A172 (cell line): ENCODE data around the gene TMC4. TPM values are rescaled to one million over a fixed set of nuclear protein-coding genes. Genes with fewer than 3 reads are reported as not detected.

Experiments used
- DNase-seq: peaks from one replicate; pipeline ENCODE4 v3.0.0-alpha.2; 2015; ENCODE audit warnings: low spot score
- total RNA-seq: library from RNA; depleted of rRNA; stranded (reverse); fragments of >200 nt; shearing (Covaris generic); gene quantifications from 2 replicates; pipeline ENCODE4 v1.2.3, GENCODE V29; 2014

The TMC4 gene
- total RNA-seq, 1 experiment from 2014 or later, result not detected

DNA sequence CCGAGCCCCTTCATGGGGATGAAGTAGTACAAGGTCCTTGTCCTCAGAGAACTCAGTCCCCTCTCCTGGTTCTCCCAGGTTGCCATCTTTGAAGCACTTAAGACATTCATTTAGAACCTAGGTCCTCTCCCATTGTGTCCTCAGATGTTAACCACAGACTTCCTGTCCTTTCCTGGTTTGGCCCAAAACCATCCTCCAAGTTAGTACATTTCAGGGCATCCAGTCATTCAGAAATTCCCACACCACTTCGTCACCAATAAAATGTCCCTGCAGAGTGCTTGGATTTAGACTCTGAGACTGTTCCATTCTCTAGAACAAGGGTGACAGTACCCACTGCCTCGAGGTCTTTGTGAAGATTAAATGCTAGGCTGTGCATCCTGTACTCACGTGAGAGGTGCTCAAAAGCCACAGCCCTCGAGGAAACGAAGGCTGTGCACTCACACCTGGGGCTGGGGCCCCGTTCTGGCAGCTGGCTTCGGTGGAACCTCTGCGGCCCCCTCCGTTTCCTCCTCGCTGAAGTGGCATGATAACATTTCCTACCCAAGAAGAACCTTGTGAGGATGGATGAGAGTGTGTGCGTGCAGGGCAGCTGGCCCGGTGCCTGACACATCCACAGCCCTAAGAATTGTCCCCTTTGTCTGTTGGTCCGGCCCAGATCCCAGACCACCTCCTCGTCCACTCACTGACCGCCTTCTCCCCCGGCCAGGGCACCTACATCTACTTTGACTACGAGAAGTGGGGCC lies 18.2 kb downstream of the TMC4 start:
- DNase-seq, result peak; percentile 90

DNA sequence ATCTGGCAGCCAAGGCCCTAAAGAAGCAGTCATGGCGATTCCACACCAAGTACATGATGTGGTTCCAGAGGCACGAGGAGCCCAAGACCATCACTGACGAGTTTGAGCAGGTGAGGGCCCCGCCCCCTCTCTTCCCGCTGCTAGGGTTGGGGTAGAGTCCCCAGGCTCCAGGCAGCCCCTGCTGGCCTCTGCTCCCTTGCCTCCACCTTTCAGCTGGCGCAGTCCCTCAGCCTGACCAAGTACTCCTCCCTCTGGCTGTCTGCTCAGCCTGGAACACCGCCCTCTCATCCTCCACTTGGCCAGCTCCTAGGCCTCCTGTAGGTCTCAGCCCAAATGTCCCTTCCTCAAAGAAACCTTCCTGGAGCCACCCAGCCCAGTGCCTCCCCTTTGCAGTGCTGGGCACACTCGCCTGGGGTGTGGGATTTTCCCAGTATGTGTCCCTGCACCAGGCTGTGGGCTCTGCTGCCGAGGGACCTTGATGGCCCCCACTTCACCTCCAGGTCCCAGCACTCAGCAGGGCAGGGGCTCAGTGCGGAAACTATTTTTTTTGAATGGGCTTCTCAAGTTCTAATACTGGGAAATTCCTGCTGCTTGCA lies 19.1 kb downstream of the TMC4 start:
- DNase-seq, result no peak

DNA sequence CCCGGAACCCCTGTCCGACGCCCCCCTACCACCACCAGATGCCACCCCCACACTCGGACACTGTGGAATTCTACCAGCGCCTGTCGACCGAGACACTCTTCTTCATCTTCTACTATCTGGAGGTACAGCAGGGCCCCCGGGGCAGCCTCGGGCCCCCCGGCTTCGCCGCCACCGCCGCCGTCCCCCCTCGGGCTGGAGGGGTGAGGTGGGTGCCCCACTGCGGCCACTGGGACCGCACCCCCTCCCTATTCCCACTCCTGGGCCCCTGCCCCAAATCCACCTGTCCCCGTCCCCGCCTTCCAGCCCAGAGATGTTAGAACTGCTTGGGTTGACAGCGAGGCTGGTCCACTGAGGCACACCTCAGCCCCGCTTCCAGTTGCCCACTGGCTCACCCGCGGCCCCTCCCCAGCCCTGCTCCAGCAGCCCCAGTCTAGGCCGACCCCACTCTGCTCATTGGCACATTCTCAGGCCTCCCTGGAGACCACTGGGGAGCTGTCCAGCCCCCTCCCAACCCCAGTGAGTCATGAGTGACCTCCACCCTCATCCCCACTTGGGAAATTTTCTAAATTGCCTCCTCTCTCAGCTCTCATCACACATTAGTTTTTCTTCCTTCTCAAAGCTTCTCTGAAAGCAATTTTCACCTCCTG lies 20.0 kb downstream of the TMC4 start:
- DNase-seq, result no peak

DNA sequence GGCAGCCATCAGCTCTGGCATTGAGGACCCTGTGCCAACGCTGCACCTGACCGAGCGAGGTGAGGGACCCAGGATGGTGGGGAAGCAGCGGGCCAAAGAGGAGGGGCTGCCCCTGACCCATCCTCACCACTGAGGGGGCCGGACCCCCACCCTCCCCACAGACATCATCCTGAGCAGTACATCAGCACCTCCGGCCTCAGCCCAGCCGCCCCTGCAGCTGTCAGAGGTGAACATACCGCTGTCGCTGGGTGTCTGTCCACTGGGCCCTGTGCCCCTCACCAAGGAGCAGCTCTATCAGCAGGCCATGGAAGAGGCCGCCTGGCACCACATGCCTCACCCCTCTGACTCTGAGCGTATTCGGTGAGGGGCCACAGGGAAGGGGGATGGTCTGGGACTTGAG lies 20.7 kb downstream of the TMC4 start:
- DNase-seq, result no peak

DNA sequence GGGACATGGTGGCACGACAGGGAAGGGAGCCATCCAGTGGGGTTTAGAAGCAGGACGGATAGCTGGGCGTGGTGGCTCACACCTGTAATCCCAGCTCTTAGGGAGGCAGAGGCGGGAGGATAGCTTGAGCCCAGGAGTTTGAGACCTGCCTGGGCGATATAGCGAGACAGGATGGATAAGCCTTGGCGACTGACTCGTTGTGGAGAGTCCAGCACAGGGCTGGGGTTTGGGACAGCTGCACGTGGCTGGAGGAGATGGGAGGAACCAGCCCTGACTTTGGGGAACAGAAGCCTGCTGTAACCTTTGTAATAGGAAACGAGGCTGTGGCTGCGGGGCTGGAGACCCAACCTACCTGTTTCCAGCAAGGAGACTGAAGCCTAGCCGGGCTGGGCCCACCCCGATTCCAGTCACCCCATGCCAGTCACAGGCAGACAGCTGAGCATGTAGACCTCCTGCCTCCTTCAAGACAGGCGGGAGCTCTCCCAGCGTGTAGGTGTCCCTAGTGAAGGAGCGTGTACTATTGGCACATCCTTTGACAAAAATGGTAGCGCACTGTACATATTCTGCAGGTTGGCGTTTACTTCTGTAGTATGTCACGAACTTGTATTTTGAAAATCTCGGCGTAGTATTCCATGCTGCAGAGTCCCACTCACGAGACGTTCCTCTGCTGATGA lies 21.5 kb downstream of the TMC4 start:
- no peak for DNase-seq

DNA sequence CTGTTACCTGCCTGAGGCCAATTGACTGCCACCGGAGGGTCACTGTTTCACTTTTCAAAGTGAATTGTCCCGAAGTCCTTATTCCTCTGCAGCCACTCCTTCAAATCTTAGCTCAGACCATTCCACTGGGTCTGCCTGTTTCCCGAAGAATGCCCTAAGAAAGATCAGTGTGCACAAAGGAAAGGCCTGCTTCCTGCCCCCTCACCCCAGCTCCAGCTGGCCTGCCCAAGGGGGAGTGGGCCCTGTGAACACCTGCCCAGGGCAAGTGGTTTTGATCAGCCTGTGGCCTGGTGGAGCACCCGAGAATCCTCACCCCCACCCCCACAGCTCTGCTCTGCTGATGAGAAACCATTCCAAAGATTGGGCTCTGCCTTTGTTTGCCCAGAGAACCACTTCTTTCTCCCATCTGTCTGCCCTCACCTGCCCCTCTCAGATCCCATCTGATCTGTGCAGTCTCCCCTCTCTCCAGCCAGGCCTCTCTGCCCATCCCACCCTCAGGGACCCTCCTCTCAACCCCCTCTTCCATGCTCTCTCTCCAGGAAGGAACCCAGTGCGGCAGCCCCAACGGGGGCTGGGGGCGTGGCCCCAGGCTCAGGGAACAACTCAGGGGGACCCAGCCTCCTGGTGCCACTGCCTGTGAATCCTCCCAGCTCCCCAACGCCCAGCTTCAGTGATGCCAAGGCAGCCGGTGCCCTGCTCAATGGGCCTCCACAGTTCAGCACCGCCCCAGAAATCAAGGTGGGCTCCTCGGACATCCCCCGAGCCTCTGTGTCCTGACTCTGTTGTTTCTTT lies 23.7 kb downstream of the TMC4 start:
- no peak for DNase-seq

DNA sequence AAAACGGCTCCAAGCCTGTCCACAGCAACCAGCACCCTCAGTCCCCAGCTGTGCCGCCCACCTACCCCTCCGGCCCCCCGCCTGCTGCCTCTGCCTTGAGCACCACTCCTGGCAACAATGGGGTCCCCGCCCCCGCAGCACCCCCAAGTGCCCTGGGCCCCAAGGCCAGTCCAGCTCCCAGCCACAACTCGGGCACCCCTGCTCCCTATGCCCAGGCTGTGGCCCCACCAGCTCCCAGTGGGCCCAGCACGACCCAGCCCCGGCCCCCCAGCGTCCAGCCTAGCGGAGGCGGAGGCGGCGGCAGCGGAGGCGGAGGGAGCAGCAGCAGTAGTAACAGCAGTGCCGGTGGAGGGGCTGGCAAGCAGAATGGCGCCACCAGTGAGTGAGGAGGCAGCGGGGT lies 24.8 kb downstream of the TMC4 start:
- no peak for DNase-seq

DNA sequence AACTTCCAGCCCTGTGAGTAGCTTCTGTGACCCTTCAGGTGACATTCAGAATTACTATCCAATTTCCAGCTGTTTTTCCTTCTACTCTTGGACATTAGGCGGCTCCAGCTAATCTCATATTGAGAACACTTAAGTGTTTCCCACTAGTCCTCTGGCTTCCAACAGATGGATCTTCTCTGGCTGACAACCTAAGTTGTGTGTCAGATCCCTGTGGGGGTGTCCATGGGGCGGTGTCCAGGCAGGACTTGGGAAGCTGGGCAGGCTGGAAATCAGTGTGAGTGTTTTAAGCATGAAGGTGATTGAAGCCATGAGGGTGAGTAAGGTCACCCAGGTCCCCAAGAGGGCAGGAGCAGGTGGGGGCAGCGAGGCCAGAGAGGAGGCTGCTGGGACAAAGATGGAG lies 25.3 kb downstream of the TMC4 start:
- no peak for DNase-seq

DNA sequence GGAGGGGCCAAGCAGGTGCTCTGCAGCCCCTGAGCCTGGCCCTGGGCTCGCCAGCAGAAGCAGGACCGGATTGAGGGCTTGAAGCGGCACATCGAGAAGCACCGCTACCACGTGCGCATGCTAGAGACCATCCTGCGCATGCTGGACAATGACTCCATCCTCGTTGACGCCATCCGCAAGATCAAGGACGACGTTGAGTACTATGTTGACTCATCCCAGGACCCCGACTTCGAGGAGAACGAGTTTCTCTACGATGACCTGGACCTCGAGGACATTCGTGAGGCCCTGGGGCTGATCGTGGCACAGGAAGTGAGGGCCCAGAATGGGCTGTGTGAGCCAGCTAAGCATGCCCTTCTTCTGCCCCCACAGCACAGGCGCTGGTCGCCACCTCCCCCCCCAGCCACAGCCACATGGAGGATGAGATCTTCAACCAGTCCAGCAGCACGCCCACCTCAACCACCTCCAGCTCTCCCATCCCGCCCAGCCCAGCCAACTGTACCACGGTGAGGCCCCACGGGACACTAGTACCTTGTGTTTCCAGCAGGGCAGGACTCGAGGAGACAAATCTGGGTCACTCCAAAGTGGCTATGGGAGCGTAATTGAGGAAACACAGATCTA lies 27.3 kb downstream of the TMC4 start:
- no peak for DNase-seq

DNA sequence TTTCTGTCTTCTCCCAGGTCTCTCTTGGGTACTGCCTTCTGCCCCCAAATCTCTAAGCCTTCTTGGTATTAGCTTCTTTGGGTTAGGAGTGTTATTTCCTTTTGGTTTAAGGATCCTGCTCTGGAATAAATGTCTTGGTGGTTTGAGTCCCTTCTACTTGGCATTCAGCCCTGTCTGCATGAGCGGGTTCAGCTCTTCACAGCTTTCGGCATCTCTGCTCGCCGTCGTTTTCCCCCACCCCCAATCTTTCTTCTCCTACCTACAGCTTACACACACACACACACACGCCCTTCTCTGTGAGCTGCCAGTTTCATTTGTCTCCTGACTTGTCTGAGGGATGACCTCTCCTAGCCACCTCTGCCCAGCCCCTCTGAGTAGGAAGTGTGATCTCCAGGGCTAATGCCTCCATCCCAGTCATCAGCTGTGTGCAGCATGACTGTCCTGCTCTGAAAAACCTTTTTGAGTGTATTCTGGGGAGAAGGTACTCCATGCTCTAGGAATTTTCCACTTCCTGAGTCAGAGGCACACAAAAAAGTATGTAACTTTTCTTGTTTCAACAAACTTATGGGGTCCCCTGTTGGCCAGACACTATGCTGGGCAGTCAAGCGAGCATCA lies 30.7 kb downstream of the TMC4 start:
- DNase-seq, result no peak

DNA sequence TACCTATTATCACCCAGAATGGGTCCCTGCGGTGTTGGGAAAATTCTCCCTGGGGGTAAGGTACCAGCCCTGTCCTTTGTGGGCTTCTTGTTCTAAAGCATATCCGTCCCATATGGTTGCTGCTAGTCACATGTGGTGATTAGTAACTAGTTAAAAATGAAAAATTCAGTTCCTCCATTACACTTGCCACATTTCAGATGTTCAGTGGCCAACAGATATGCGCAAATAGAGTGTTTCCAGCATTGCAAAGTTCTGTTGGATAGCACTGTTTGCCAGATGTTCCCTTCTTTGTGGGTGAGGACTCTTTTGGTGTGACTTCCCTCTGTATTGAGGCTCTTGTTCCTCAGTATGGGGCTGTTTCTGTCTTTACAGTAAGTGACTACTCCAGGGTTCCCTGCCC lies 31.6 kb downstream of the TMC4 start:
- DNase-seq, result no peak

DNA sequence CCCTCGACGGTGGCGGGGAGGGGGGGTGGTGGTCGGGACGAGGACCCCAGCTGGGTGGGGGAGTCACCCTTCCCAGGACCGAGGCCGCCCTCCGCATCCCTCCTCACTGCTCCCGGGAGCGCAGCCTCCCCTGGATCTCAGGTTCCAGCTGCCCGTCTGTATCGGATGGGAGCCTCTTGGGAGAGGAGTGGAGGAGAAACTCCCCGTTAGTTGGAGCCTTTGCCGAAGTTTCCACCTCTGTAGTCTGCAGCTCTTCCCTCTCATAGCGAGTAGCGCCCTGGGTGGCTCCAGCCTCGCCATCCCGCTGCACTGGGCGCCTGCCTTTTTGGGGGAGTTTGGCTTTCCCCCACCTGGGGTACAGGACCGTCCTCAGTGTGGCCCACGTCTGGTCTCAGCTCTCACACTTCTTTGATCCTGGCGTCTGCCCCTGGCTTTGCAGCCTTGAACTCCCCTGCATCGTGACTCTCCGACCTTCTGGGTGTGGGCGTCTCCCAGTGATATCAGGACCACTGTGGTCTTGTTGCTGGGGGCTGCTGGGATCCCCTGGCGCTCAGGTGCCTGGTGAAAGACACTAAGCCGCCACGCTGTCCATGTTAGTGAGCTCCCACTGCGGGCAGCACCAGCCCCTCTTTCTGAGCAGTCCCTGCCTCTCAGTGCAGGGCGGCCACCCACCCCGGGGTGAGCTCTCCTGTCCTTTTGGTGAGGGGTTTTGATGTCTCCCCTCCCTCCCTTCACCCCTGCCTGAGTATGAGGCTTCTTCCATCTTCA lies 34.3 kb downstream of the TMC4 start:
- no peak for DNase-seq

DNA sequence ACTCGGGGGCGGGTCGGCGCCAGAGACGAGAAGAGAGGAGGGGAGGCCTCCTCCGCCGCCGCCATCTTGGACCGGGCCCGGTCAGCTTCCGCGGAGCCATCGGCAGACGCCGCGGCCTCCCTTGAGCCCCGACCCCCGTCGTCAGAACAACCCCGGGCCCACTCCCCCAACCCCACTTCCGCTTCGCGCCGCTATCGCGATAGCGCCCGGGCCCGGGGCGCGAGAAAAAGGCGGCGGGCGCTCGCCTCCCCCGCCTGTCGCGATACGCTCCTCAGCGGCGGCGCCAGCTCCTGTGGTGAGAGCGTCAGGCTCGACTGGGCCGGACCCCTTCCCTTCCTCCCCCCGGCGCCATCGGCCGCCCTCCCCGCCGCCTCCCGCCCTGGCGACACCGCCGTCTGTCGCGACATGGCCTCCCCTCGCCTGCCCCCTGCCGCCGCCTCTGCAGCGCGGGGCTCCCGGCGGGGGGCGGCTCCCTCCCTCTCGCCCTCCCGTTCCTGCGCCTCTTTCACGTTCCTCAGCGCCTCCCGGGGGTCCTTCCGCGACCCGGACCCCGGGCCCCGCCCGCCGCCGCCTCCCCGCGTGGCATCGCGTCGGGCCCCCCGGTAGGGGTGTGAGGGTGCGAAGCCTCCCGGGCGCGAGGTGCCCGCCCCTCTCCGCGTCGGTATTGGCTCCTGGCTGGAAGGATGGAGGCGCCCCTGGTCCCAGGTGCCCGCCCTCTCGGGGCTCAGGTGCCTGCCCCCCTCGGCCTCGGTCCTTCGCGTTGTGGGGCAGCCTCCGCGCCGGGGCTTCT lies 35.1 kb downstream of the TMC4 start, which contains the start of gene CNOT3:
Gene CNOT3 (plus strand): TSS at position 64 of the 790 bp plus-strand sequence. CDS start 5,217 bp downstream, outside the sequence.
- no peak for DNase-seq

DNA sequence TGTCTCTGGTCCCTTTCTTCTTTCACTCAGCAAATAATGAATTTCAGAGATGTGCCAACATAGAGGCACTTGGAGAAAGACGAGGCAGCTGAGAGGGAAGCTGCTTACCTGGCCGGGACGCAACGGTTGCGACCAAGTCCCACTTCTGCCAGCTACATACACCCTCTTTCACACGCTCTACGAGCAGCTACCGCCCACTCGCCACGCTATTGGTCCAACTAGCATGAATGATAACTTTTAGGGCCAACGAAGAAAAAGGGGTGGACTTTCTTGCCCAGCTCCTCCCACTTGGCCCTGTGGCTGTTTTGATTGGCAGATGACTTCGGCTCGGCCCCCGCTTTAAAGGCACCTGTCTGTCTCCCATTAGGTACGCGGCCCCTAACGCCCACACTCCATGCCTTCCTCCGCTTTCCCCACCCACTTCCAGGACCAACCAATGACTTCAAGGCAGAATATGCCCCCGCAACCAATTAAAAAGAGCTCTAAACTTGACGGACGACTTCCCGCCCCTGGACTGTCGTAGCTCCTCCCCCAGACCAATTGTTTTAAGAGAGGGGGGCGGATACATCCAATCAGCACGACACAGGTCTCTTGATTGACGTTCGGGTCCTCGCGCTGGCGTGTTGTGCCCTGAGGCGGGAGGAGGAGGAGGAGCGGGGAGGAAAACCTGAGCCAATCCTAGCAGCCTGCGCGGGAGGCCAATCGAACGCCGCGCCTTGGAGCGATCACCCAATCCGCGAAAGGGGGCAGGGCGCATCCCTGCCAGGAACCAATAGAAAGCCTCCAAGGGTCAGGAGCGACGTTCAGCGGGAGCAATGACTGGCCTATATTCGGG lies 35.9 kb downstream of the TMC4 start:
- peak; percentile 100 for DNase-seq

DNA sequence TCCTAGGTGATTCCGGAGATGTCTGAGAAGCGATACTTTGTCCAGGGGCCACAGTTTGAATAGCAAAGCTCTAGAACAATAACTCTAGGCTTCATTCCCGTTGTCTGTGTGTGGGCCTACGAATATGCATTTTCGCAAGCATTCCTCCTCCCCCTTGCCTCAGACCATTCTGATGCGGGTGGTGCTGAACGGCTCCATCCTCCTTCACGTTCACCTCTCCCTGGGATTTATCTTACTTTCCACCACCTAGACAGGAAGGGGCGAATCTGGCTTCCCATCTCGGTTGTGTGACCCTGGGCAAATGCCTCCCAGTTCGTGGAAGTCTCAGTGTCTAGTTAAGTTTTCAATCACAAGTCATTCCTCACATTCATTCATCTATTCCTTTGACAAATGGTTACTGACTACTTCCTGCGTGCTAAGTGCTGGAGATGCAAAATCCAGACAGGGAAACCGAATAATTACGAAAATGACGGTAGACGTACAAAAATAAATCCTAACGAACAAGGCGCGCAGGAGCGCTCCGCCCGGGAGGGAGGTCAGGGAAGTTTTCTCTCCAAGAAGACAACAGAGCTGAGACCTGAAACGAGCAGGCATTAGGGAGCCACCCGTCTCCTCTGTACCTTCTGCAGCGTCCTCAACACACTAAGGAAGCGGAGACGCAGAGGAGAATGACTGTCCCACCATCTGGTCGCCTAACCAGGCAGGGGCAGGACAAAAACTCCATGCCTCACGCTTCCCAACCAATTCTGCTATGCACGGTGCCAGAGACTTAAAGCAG lies 36.7 kb downstream of the TMC4 start:
- DNase-seq, result no peak

DNA sequence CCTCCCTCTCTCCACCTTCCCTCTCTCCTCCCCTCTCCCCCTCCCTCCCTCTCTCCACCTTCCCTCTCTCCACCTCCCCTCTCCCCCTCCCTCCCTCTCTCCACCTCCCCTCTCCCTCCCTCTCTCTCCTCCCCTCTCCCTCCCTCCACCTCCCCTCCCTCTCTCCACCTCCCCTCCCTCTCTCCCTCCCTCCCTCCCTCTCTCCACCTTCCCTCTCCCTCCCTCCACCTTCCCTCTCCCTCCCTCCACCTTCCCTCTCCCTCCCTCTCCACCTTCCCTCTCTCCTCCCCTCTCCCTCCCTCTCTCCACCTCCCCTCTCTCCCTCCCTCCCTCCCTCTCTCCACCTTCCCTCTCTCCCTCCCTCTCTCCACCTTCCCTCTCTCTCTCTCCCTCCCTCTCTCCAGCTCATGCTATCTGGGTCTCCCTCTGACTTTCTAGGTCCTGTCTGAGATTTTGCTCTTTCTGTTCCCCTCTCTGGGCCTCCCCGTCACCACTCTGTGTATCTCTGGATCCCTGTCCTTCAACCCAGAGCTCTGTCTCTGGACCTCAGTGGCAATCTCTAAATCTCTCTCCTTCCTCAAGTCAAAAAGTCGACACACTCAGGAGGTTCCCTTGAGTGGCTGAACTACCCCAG lies 38.9 kb downstream of the TMC4 start:
- DNase-seq, result no peak
